HFFc6 (cell line): ENCODE measurements around the gene ABI3BP. TPM values are rescaled to one million over a fixed set of nuclear protein-coding genes. Genes with fewer than 3 reads are reported as not detected.

ENCODE experiments used
- DNase-seq: peaks from one replicate; pipeline ENCODE4 v3.0.0-alpha.2; 2018
- H3K27ac Mint-ChIP-seq: 2 replicates; pipeline ENCODE4 v1.8.0; 2020; ENCODE audit warnings: mild to moderate bottlenecking, mixed read lengths
- H3K27me3 Mint-ChIP-seq: 2 replicates; pipeline ENCODE4 v1.8.0; 2021; ENCODE audit warnings: mild to moderate bottlenecking, moderate library complexity, mixed read lengths; ENCODE audit not compliant: insufficient read depth
- H3K36me3 Mint-ChIP-seq: 2 replicates; pipeline ENCODE4 v1.8.0; 2021; ENCODE audit warnings: low read depth, mixed read lengths
- H3K4me1 Mint-ChIP-seq: 2 replicates; pipeline ENCODE4 v1.8.0; 2020; ENCODE audit warnings: low read depth, mixed read lengths
- H3K4me3 Mint-ChIP-seq: 2 replicates; pipeline ENCODE4 v1.8.0; 2020; ENCODE audit warnings: mild to moderate bottlenecking, moderate library complexity, mixed read lengths
- H3K9me3 Mint-ChIP-seq: 2 replicates; pipeline ENCODE4 v1.8.0; 2020; ENCODE audit warnings: mild to moderate bottlenecking, mixed read lengths
- total RNA-seq, 6 experiments: library from RNA; stranded (reverse); fragmentation: NEBNext Ultra II Directional; extraction: Animal tissue kit (Norgen Biotek cat#: 25700); gene quantifications; 2 replicates in 1 of 6; 3 replicates in 5 of 6; pipeline ENCODE4 v1.2.3, GENCODE V29; 2021
- TF ChIP-seq, protein P1 (sequence below): fragments of 200-600 bp; sonication (generic); IDR thresholded peaks from 2 replicates; pipeline ENCODE4 v1.5.0; 2021; ENCODE audit warnings: antibody characterized with exemption, mild to moderate bottlenecking

Gene ABI3BP
- total RNA-seq, 6 experiments from 2014 or later = 12.4 to 27.8 (median 24.6) TPM

DNA sequence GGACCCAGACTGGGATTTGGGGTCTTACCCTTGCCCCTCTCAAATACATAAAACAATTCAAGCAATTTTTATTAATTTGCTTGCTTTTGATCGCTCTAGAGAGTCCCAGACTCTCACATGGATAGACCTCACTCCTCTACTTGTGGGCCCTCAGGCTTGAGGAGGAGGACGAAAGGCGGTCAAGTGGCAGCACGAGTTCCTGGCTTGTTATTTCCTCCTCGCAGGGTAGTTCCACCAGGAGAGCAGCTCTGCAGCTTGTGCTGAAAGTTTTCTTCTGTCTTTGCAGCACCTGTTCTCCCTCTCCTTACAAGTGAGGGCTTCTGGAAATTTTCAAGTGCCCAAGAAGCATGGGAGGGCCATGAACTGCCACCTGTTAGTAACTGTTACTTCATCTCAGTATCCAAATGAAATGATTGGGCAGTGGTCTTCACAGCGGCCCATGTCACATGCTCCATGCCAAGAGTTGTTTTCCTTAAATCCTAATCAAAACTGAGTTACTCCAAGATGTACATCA lies 22.7 kb downstream of the ABI3BP start:
- TF ChIP-seq, protein P1, sequence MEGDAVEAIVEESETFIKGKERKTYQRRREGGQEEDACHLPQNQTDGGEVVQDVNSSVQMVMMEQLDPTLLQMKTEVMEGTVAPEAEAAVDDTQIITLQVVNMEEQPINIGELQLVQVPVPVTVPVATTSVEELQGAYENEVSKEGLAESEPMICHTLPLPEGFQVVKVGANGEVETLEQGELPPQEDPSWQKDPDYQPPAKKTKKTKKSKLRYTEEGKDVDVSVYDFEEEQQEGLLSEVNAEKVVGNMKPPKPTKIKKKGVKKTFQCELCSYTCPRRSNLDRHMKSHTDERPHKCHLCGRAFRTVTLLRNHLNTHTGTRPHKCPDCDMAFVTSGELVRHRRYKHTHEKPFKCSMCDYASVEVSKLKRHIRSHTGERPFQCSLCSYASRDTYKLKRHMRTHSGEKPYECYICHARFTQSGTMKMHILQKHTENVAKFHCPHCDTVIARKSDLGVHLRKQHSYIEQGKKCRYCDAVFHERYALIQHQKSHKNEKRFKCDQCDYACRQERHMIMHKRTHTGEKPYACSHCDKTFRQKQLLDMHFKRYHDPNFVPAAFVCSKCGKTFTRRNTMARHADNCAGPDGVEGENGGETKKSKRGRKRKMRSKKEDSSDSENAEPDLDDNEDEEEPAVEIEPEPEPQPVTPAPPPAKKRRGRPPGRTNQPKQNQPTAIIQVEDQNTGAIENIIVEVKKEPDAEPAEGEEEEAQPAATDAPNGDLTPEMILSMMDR = no peak
- DNase-seq = no peak
- Mint-ChIP-seq H3K27ac (no peak overlapping the region), H3K27me3 (no peaks in the 10 kb centered on the region), H3K4me1 (peaks cover 43% of the 10 kb centered on the region), H3K36me3 (no peaks in the 10 kb centered on the region), H3K9me3 (no peaks in the 10 kb centered on the region), H3K4me3 (no peak overlapping the region)

DNA sequence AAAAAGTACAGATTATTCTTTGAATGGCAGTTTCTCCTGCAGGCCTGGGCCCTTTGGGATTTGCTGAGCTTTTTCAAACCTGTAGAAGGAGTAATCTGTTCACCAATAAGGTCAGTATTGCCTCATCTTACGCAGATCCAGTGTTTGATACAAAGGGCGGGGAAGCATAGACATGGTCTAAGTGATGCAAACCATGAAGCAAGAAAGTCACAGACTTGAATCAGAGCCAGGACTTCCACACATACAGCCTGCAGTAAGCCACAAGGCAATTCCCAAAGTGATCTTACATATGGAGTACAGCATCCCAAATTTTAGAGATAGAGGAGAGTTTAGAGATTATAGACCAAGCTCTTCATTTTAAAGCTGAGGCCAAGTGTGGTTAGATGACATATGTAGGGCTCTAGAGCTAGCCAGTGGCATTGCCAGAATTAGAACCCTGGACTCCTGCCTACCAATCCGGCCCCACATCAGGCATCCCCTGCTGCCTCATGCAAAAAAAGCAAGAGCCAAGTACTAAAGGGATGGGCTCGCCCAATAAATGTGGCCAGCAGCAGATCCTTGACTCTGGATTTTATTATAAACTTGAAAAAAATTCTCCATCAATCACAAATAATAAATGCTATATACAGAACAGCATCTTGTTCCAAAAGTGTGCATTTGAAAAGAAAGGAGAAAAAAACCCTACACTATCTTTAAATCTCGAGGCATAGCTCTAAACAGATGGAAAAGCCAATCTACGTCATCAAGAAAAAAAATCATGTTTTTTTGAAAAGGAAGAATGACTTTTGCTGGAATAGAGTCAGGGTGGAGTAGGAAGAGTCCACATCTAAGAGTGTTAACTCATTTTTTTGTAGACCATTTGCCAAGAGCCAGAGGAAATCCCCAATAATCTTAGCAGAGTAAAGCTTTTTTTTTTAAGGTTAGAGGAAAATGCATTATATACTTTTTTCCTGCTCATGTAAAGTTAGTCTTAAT lies 24.0 kb downstream of the ABI3BP start:
- DNase-seq = no peak
- H3K36me3 Mint-ChIP-seq = no peaks in the 10 kb centered on the region
- 0 out of 2 replicates have a peak, but pooled peaks cover 3% of the 10 kb centered on the region for H3K9me3 Mint-ChIP-seq
- TF ChIP-seq, protein P1 = no peak
- peaks cover 40% of the 10 kb centered on the region for H3K4me1 Mint-ChIP-seq
- H3K4me3 Mint-ChIP-seq = no peak overlapping the region
- H3K27me3 Mint-ChIP-seq = no peaks in the 10 kb centered on the region
- no peak overlapping the region for H3K27ac Mint-ChIP-seq

DNA sequence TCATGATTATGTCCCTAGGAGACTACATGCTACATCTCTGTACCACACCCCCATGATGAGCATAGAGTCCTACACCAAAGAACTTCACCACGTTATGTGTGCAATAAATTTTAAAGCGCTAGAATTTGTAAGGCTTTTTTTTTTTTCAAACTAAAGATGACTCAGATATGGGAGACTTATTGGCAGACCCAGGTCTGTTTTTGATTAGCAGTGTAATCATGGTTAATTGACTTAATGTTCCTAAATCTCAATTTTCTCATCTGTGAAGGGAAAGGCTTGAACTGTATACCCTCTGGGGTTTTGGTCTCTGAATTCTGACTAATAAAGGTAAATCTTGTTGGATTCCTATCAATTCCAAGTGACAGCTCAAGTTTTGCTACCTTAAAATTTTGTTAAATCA lies 26.4 kb downstream of the ABI3BP start:
- Mint-ChIP-seq H3K4me1 (peaks cover 16% of the 10 kb centered on the region), H3K36me3 (no peaks in the 10 kb centered on the region), H3K4me3 (no peak overlapping the region), H3K27me3 (no peaks in the 10 kb centered on the region), H3K9me3 (0 out of 2 replicates have a peak, but pooled peaks cover 3% of the 10 kb centered on the region), H3K27ac (no peak overlapping the region)
- TF ChIP-seq, protein P1 = no peak
- DNase-seq = no peak

DNA sequence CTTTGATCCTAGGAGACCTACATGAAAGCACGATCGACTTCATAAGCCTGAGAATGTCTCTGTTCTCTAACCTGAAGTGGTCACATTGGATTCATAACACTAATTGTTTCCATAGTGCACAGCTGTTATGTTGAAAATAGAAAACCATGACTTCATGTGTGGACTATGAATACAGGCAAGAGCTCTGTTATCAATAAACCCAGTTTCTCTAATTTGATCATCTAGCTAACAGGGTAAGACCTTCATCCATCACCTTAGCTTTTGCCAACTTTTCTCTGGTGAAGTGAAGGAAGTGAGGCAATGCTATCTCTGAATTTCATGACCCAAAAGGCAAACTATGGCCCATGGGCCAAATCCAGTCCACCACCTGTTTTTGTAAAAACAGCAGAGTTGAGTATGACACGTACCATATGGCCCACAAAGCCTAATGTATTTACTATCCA lies 27.2 kb downstream of the ABI3BP start:
- H3K4me1 Mint-ChIP-seq = peaks cover 8% of the 10 kb centered on the region; the same call in 1 of the 2 replicates
- TF ChIP-seq, protein P1 = no peak
- no peak overlapping the region for H3K4me3 Mint-ChIP-seq
- H3K36me3 Mint-ChIP-seq = no peaks in the 10 kb centered on the region
- H3K27me3 Mint-ChIP-seq = no peaks in the 10 kb centered on the region
- 0 out of 2 replicates have a peak, but pooled peaks cover 3% of the 10 kb centered on the region for H3K9me3 Mint-ChIP-seq
- no peak overlapping the region for H3K27ac Mint-ChIP-seq
- no peak for DNase-seq

DNA sequence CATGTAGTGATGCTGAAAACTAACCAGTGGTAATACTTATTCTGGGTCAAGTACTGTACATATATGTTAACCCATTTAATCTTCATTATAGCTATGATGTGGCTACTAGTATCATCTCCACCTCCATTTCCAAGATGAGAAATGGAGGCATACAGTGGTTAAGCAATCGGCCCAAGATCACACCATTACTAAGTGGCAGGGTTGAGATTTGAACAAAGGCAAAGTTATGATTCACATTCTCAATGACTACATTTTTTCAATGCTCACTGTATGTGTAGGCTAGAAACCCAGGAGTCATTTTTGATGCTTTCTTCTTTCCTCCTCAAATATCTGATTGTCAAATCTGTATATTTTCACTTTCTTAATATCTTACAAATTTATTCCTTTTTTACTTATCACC lies 30.2 kb downstream of the ABI3BP start:
- DNase-seq = no peak
- H3K36me3 Mint-ChIP-seq = peaks cover 17% of the 10 kb centered on the region
- no peak overlapping the region for H3K4me3 Mint-ChIP-seq
- H3K9me3 Mint-ChIP-seq = peaks cover 19% of the 10 kb centered on the region
- no peak overlapping the region for H3K27ac Mint-ChIP-seq
- H3K4me1 Mint-ChIP-seq = peaks cover 5% of the 10 kb centered on the region; the same call in 1 of the 2 replicates
- TF ChIP-seq, protein P1 = no peak
- H3K27me3 Mint-ChIP-seq = no peaks in the 10 kb centered on the region
